Stomach (tissue), 4 donors: ENCODE measurements around the gene IMPDH1.

Experiments used
- EP300 ChIP-seq: sonication (generic); formaldehyde crosslinking; IDR thresholded peaks from one replicate; pipeline ENCODE4 v1.6.1; 2017; ENCODE audit warnings: antibody characterized with exemption
- POLR2A ChIP-seq, 4 donors: fragments of 450-650 bp; IDR thresholded peaks; one replicate each; pipeline ENCODE4 v1.6.1; 2016; ENCODE audit warnings: antibody characterized with exemption in 4 of 4, control low read depth in 2 of 4, mild to moderate bottlenecking in 1 of 4, moderate library complexity in 1 of 4
- TF ChIP-seq, protein P1 (sequence below), 7 experiments: fragments of 450-650 bp in 4 of 7; fragments of 200-600 bp in 3 of 7; sonication (generic) in 3 of 7; IDR thresholded peaks; one replicate each; pipeline ENCODE4 v1.5.1; 2016 to 2019; ENCODE audit warnings: antibody characterized with exemption in 7 of 7, control low read depth in 2 of 7, mild to moderate bottlenecking in 1 of 7

DNA sequence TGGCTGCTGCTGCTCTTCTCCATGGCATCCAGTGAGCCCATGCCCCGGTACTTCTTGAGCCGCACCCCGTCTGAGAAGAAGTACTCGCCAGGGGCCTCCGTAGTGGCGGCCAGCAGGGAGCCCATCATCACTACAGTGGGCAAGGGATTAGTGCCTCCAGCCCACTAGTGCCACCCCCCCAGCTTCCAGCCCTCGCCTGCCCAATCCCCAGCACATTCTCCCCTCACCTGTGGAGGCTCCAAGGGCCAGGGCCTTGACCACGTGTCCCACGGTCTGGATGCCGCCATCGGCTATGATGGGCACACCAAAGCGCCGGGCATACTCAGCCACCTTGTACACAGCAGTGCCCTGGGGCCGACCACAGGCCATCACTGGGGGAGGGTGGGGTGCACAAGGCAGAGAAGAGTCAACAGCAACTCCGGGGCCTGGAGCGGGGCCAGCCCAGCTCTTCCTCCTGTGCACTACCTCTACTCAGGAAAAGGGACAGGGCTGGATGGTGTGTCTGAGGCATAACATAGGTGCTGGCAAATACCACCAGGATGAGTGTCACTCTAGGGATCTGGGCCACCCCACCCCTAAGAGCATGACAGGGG lies 14.8 kb downstream of the IMPDH1 start:
- TF ChIP-seq POLR2A (IDR thresholded peaks at IDR 0.05) (no peak), EP300 (no peak)
- TF ChIP-seq, protein P1, sequence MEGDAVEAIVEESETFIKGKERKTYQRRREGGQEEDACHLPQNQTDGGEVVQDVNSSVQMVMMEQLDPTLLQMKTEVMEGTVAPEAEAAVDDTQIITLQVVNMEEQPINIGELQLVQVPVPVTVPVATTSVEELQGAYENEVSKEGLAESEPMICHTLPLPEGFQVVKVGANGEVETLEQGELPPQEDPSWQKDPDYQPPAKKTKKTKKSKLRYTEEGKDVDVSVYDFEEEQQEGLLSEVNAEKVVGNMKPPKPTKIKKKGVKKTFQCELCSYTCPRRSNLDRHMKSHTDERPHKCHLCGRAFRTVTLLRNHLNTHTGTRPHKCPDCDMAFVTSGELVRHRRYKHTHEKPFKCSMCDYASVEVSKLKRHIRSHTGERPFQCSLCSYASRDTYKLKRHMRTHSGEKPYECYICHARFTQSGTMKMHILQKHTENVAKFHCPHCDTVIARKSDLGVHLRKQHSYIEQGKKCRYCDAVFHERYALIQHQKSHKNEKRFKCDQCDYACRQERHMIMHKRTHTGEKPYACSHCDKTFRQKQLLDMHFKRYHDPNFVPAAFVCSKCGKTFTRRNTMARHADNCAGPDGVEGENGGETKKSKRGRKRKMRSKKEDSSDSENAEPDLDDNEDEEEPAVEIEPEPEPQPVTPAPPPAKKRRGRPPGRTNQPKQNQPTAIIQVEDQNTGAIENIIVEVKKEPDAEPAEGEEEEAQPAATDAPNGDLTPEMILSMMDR (IDR thresholded peaks at IDR 0.05), result no peak
